GM12864 (cell line): ENCODE results near the gene ANKH.
A peak's percentile ranks its signal among the peaks of the same experiment; 100 is the strongest.

Experiments
- DNase-seq: peaks from one replicate; pipeline ENCODE4 v3.0.0-alpha.2; 2011; ENCODE audit warnings: low read depth
- H3K4me3 ChIP-seq: 2 replicates; pipeline ENCODE4 v1.5.1; 2011; ENCODE audit warnings: mild to moderate bottlenecking, low read depth, low read length, control low read depth
- CTCF ChIP-seq: IDR thresholded peaks from 2 replicates; pipeline ENCODE4 v1.5.1; 2011; ENCODE audit warnings: low read depth, mild to moderate bottlenecking, moderate library complexity, low read length, control low read depth, inconsistent platforms; ENCODE audit errors: missing control alignments

ANKH gene

DNA sequence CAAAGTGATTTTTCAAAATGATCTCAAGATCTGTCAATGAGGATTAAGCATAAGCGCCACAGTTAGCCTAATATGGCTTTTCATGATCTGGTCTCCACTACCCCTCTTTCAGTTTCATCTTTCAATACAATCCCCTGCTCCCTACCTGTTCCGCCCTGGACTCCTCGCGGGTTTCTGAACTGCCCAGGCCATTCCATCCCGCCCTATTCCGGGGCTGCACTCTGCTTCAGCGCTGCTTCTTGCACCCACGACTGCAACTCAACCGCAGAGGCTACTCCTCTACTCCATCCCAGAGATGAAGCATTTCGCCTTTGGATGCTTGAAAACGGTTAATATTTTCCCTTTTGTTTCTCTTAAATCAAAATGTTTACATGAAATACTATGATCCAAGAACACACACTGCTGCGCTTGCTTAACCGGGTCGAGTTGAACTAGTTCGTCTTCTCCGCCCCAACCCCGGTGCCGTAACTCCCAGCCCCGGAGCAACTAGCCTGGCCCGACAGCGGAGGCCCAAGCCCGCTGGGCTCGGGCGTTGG, 207.8 kb downstream of the ANKH start:
- DNase-seq: no peak
- peak overlapping the region; percentile 77 for H3K4me3 ChIP-seq
- TF ChIP-seq CTCF: no peak

DNA sequence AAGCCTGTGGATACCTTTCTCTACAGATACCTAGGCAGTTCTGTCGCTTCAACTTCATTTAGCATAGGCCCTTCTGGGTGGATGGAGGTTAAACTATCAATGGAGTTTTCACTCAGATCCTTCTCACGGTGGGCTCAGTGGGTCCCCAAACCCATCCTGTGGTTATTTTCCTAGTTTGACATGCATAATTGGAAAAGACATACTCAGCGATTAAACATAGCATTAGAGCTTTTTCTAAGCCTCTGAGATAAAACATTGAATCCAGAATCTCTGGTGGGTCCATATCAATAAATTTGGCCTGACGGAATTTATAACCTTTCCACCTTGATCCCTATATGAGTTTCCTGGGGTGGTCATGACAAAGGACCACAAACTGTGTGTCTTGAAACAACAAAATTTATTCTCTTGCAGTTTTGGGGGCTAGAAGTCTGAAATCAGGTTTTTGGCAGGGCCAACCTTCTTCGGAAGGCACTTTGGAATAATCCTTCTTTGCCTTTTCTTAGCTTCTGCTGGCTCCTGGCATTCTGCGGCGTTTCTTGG, 208.8 kb downstream of the ANKH start:
- no peak overlapping the region; the same call in 1 of the 2 replicates for H3K4me3 ChIP-seq
- TF ChIP-seq CTCF: no peak
- no peak for DNase-seq

- TF ChIP-seq CTCF: no peak
- H3K4me3 ChIP-seq: no peak overlapping the region
- DNase-seq: no peak
Measured at GRCh38 chr5:14660833-14661232, 210.7 kb downstream of the ANKH start.

DNA sequence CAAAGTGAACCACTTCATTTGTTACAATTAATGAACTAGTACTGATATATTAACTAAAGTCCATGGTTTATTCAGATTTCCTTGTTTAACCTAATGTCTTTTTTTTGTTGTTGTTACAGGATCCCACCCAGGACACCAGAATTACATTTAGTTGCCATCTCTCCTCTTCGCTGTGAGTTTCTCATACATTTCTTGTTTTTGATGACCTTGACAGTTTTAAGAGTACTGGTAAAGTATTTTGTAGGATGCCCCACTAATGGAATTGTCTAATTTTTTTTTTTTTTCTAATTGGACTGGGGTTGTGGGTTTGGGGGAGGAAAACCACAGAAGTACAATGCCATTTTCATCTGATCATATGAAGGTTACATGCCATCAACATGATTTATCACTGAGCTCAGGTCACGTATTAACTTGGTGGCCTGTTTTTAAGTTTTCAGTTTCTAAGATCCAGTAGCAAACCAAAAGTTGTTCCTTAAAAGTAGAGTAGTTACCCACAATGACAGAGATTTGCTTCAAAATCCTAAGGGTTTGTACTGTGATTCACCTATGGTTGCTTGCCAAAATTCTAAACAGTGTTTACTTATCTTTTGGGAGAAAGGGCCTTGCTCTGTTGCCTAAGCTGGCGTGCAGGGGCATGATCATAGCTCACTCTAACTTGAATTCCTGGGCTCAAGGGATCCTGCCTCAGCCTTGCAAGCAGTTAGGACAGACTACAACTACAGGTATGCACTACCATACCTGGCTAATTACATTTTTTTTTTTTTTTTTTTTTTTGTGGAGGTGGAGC, 211.6 kb downstream of the ANKH start:
- DNase-seq: no peak
- TF ChIP-seq CTCF: no peak
- H3K4me3 ChIP-seq: no peak overlapping the region

DNA sequence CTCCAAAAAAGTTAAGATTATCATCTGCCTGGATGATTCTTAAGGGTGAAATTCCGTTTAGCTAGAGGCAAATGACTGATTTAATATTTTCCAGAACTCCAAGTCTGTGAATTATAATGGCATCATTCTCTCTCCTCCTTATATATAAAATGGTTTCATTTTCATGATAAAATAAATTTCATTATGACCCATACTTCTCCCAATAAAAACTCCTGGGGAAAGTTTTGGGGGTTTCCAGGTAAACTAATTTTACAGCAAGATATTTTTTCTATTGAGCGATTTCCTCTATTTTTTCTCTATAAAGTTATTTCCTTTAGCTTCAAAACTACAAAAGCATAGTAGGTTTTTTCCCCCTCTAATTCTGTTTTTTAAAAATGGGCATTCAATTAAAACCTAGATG, 214.7 kb downstream of the ANKH start:
- H3K4me3 ChIP-seq: no peak overlapping the region
- TF ChIP-seq CTCF: no peak
- DNase-seq: no peak

DNA sequence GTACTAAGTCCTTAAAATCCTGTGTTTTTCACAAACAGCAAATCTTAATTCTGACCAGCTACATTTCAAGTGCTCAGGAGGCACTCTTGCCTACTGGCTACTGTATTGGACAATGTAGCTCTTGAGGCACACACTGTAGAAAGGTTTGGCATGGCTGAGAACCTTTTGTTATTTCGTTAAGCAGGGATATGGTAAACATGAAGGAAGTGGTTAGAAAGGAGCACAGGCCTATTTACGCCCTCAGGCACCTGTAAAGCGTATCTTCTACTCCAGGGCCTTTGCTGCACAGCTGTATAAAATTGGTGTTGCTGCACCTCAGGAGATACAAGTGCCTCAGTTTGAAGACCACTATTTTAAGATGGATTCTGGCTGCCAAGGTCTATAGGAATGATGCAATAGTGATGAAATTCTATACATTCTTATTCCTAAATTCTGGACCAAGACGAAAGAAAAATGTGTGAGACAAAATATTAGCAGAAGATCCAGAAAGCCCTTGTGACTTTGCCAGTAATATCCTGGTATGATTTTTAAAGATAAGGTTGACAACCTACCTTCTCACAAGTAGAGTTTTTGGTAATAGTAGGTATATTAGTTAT, 216.3 kb downstream of the ANKH start:
- no peak for DNase-seq
- TF ChIP-seq CTCF: no peak

More for the DNA sequence above, 216.3 kb downstream of the ANKH start:
- H3K4me3 ChIP-seq: no peak overlapping the region
